Urothelium cell line (cell line): ENCODE data around the gene SEPTIN5.
"Not testable (repeated sequence)": the region's sequence is repeated elsewhere in the genome, so short reads cannot be mapped to it uniquely, and the experiment has no call there.

Source experiments
- DNase-seq: peaks from one replicate; pipeline ENCODE4 v3.0.0; 2011; ENCODE audit warnings: low spot score, mixed read lengths
- FAIRE-seq: peaks from 2 replicates; lab custom pipeline; 2011; peaks lifted over from hg19 to GRCh38; lab: Jason Lieb, UNC

SEPTIN5 gene

DNA sequence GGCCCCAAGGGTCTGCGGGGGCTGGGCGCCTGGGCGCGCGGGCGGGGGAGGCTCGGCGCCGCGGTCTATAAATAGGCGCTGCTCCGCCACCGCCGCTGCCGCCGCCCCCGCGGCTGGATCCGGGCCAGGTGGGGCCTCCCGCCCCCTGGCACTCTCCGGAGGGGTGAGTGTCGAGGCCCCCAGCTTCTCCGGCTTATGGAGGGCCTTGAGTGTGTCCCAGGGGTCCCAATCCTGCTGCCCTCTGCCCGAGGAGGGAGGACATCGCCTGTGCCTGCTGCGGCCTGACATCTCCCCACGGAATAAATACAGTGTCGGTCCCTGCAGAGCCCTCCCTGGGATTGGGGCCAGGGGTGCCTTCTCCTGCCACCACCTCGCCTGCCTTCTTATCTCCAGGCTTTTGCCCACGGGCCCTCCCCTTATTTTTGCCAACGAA is 4.8 kb downstream of the SEPTIN5 start:
- FAIRE-seq, result peak; percentile 52
- peak; percentile 72 for DNase-seq

DNA sequence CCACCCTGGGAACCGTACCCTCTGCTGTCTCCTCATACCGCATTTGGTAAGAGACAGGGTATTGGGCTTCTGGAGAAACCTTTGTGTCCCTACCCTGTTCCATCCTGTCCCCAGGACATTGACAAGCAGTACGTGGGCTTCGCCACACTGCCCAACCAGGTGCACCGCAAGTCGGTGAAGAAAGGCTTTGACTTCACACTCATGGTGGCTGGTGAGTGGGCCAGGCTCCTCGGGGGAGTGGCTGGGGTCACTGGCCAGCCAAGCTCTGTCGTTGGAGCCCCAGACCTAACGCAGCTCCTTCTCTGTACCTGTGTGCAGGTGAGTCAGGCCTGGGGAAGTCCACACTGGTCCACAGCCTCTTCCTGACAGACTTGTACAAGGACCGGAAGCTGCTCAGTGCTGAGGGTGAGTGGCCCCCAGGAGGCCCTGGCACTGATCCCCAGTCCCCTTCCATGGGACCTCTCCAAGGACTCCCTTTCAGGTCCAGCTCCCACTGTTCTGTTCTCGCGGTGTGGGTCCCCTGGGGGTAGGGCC is 5.3 kb downstream of the SEPTIN5 start:
- DNase-seq (no peak), FAIRE-seq (peak; percentile 77)

DNA sequence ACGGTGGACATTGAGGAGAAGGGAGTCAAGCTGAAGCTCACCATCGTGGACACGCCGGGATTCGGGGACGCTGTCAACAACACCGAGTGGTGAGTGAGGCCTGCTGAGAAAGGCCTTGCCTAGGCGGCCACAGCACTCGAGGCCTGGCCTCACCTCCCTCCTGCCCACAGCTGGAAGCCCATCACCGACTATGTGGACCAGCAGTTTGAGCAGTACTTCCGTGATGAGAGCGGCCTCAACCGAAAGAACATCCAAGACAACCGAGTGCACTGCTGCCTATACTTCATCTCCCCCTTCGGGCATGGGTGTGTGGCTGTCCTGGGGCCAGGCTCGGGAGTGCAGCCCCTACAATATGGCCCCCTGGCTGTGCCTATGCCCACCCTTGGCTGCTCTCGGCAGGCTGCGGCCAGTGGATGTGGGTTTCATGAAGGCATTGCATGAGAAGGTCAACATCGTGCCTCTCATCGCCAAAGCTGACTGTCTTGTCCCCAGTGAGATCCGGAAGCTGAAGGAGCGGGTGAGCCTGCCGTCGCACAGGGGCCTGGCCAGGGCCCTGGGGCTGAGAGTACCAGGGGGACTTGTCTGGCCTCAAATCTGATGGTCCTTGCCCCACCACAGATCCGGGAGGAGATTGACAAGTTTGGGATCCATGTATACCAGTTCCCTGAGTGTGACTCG is 6.0 kb downstream of the SEPTIN5 start:
- FAIRE-seq (peak; percentile 89), DNase-seq (no peak)

DNA sequence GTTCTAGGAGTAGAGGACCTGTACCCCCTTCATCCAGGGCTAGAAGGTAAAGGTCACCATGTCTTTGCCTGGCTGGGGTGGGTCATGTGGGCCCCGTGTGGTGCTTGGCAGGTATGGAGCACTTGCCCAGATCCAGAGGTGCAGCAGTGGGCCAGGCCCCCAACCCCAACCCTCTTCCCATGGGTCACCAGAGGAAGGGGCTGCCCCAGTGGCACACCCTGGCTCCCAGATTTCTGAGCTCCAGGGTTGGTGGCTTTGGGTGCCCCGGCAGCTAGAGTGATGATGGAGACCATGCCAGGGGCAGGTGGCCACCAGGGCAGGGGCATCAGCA is 6.7 kb downstream of the SEPTIN5 start:
- FAIRE-seq (peak; percentile 75), DNase-seq (no peak)

DNA sequence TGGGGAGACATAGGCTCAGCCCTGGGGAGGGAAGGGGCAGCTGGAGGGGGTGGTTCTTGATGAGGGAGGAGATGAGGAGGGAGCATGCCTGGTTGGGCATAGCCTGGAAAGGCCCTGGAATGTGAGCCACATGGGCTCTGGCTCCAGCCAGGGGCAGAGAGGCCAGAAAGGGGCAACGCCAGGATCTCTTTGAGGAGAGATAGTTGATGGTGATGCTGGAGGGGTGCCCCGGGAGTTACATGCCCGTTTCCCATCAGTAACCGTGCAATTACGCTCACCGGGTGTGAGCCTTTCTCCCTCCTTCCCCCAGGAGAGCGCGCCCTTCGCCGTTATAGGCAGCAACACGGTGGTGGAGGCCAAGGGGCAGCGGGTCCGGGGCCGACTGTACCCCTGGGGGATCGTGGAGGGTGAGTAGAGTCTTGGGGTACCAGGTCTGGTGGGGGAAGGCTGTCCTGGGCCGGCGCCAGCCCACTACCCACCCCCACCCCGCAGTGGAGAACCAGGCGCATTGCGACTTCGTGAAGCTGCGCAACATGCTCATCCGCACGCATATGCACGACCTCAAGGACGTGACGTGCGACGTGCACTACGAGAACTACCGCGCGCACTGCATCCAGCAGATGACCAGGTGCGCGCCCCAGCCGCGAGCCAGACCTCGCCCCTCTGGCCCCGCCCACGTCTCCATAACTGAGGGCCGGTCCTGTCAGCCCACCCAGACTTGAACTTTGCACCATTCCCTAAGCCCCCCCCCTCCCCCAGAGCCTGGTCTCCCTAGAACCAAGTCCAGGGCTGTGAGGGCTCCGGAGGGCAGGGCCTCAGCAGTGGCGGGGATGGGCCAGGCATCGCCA is 7.3 kb downstream of the SEPTIN5 start:
- DNase-seq (no peak), FAIRE-seq (peak; percentile 76)

DNA sequence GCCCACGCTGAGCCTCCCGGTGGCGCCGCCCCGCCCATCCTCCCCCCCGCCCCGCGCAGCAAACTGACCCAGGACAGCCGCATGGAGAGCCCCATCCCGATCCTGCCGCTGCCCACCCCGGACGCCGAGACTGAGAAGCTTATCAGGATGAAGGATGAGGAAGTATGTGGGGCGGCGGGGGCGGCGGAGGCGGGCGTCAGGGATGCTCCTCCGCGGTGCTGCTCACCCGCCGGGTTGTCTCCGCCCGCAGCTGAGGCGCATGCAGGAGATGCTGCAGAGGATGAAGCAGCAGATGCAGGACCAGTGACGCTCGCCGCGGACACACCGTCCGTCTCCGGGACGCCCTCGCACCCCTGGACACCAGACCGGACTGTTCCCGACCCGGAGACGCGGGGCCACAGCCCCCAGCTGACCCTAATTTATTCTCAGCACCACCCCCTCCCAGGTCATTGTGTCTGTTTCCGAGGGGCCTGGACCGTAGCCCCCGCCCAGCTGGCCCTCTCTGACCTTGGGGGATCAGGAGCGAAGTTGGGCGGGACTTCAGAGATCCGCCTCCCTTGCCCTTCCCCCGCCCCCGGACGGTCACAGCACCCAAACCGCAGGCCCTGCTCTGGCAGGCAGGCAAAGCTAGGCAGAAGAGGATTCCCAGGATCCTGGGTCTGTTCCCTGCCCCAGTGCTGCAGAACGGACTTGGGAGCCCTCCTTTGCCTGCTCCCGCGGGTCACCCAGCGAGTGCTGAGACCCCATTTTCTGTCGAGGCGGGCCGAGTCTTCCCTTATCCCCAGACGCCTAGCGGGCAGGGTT is 8.1 kb downstream of the SEPTIN5 start:
- FAIRE-seq (no peak), DNase-seq (no peak)

DNA sequence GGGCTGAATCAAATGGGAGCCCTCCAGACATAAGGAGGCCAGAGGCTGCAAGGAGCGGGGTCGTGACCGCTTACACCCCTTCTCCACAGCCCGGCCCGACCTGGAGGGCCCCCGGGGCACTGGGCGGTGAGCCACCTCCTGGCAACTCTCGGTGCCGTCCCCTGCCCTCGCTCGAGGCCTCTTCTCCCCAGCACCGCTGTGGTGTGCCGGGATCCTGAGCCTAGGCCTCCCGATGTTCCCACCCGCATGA is 8.6 kb downstream of the SEPTIN5 start:
- FAIRE-seq (no peak), DNase-seq (no peak)

DNA sequence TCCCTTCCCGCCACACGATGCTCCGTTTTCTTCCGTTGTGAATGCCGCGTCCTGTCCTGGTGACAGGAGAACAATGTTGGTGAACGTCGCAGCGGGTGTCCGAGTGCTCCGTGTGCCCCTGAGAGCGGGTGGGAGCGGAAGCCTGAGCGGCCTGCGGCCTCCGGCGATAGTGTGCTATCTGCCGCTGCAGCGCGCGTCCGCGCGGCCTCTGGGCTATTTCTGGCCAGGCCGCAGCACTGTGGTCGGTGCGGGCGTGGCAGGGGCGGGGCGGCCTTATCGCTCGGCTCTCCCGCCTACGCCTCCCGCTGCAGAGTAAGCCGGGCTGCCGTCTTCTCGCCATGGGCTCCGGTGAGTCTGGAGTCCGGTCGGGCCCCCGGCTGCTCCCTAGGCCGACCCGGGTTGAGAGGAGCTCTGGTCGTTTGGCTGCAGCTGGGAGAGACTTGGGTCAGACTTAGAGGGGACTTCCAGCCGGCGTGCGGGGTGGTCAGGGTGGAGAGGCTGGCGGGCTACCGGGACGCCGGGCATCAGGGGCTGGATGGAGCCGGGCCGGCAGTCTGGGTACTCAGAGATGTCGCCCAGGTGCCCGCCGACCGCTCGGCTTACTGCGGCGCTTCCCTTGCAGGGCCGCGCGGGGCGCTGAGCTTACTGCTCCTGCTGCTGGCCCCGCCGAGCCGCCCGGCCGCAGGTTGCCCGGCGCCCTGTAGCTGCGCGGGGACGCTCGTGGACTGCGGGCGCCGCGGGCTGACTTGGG is 9.1 kb downstream of the SEPTIN5 start, which contains the start of gene GP1BB:
Gene GP1BB, plus strand, starts transcription at position 308 of the 751 bp plus-strand sequence. Its CDS starts 31 bp downstream, at position 339.
- peak; percentile 66 for FAIRE-seq
- no peak for DNase-seq

DNA sequence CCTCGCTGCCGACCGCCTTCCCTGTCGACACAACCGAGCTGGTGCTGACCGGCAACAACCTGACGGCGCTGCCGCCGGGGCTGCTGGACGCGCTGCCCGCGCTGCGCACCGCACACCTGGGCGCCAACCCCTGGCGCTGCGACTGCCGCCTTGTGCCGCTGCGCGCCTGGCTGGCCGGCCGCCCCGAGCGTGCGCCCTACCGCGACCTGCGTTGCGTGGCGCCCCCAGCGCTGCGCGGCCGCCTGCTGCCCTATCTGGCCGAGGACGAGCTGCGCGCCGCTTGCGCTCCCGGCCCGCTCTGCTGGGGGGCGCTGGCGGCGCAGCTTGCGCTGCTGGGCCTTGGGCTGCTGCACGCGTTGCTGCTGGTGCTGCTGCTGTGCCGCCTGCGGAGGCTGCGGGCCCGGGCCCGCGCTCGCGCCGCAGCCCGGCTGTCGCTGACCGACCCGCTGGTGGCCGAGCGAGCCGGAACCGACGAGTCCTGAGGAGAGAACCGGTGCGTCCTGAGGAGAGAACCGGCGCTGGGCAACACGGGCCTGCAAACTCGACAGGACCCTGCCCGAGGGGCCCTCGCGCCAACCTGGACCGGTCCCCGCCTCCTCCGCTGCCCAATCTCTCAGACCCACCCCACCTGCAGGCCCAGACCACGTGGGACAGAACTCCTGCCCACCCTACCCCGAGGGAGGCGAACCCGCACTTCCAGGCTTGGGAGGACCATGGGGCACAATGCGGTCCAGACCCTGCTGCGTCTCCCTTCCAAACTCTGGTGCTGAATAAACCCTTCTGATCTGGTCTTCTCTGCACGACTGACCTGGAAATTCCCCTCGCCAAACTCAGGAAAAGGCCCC is 9.9 kb downstream of the SEPTIN5 start:
- no peak for FAIRE-seq
- no peak for DNase-seq

DNA sequence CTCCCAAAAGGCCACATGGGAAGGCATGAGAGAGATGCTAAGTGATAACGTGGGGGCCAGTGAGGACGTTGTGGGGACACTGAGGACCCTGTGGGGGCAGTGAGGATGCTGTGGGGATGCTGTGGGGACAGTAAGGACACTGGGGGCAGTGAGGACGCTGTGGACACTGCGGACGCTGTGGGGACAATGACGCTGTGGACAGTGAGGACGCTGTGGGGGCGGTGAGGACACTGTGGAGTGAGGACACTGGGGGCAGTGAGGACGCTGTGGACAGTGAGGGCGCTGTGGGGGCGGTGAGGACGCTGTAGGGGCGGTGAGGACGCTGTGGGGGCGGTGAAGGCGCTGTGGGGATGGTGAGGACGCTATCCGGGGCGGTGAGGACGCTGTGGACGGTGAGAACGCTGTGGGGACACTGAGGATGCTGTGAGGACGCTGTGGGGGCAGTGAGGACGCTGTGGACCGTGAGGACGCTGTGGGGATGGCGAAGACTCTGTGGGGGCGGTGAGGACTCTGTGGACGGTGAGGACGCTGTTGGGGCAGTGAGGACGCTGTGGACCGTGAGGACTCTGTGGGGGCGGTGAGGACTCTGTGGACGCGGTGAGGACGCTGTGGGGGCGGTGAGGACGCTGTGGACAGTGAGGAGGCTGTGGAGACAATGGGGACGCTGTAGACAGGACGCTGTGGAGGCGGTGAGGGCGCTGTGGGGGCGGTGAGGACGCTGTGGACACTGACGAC is 10.8 kb downstream of the SEPTIN5 start:
- DNase-seq, result no peak

DNA sequence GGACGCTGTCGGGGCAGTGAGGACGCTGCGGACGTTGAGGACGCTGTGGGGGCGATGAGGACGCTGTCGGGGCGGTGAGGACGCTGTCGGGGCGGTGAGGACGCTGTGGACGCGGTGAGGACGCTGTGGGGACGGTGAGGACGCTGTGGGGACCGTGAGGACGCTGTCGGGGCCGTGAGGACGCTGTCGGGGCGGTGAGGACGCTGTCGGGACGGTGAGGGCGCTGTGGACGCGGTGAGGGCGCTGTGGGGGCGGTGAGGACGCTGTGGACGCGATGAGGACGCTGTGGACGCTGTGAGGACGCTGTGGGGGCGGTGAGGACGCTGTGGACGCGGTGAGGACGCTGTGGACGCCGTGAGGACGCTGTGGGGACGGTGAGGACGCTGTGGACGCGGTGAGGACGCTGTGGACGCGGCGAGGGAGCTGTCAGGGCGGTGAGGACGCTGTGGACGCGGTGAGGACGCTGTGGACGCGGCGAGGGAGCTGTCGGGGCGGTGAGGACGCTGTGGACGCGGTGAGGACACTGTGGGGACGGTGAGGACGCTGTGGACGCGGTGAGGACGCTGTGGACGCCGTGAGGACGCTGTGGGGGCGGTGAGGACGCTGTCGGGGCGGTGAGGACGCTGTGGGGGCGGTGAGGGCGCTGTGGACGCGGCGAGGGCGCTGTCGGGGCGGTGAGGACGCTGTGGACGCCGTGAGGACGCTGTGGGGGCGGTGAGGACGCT is 11.9 kb downstream of the SEPTIN5 start:
- DNase-seq, result not testable (repeated sequence)
- peak; percentile 99 for FAIRE-seq

More for the DNA sequence above, 10.8 kb downstream of the SEPTIN5 start:
- FAIRE-seq, result peak; percentile 40

DNA sequence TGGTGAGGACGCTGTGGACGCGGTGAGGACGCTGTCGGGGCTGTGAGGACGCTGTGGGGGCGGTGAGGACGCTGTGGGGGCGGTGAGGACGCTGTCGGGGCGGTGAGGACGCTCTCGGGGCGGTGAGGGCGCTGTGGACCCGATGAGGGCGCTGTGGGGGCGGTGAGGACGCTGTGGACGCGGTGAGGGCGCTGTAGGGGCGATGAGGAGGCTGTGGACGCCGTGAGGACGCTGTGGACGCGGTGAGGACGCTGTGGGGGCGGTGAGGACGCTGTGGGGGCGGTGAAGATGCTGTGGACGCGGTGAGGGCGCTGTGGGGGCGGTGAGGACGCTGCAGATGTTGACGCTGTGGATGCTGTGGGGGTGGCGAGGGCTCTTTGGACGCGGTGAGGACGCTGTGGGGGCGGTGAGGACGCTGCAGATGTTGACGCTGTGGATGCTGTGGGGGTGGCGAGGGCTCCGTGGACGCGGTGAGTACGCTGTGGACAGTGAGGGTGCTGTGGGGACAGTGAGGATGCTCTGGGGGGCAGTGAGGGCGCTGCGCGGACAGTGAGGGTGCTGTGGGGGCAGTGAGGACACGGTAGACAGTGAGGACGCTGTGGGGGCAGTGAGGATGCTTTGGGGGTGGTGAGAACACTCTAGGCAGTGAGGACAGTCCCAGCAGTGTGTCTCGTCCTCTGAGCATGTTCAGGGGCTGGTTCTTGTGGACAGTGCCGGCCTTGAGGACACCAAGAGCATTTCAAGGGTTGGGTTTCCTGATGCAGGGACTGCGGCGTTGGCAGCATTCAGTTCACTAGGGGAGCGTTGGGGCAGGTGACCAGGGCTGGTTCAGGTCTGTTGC is 13.2 kb downstream of the SEPTIN5 start:
- DNase-seq (no peak), FAIRE-seq (no peak)

DNA sequence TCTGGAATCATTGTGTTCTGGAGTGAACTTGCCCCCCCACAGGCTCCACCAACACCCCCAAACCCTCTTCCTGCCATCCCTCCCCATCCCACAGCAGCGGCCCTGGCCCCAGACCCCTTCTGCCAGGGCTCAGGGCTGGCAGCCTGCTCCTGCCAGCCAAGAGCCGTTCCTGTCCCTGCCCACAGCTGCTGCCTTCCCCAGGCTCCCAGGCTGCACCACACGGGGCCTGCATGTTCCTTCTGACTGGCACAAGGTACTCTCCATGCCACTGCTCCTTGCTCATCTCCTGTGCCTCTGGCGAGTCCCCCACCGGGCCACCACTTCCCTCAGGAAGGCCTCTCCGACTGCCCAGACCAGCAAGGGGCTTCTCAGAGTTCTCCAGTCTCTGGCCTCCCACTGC is 14.0 kb downstream of the SEPTIN5 start:
- FAIRE-seq (no peak), DNase-seq (no peak)

DNA sequence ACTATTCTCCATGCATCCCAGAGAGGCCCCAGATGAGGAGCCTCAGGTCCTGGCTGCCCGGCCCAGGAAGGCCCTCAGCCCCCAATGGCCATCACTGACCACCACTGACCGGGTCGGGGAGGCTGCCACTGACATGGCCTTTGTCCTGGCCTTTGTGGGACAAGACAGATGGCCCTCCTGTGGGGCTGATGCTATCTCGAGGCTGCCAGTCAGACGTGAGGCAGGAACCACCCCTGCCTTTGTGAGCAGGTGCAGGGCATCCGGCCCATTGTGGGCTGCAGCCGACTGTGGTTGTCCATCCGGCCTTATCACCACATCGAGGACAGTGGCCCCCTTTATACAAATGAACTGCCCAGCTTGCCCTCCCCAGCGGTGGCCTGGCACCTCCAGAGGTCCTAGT is 14.5 kb downstream of the SEPTIN5 start:
- FAIRE-seq (peak; percentile 63), DNase-seq (no peak)

DNA sequence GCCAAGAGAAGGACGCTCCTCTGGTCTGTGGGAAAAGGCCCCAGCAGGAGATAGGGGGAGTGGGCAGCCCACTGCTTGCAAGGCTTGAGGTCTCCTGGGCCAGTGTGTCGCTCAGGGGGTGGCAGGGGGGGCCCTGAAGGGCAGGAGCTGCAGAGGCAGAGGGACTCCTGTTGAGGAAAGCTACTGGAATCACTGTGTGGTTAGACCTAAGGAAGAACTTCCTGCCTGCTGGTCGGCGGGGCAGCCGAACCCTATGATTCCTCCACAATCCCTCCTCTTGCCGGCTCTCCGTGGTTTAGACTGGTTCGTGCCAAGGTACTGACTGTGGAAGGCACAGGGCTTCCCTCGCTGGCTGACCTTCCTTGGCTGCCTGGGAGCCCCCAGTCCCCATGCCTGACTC is 15.2 kb downstream of the SEPTIN5 start:
- no peak for FAIRE-seq
- no peak for DNase-seq

DNA sequence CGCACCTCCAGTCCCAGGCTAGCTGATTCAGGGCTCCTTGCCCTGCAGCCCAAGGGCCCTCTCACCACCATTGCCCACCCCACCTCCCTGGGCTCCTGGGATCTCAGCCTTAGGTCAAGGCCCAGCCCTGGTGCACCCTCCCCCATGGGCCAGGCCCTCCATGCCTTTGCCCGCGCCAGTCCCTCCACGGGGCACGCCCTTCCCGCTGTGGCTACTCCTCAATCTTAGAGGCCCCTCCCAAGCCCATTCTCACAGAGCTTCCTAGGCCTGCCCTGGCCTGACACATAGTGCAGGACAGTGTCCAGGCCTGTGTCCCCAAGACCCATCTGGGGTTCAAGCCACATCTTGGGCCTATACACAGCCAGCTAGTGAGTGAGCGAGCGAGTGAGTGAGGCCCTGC is 15.9 kb downstream of the SEPTIN5 start:
- DNase-seq (no peak), FAIRE-seq (no peak)

DNA sequence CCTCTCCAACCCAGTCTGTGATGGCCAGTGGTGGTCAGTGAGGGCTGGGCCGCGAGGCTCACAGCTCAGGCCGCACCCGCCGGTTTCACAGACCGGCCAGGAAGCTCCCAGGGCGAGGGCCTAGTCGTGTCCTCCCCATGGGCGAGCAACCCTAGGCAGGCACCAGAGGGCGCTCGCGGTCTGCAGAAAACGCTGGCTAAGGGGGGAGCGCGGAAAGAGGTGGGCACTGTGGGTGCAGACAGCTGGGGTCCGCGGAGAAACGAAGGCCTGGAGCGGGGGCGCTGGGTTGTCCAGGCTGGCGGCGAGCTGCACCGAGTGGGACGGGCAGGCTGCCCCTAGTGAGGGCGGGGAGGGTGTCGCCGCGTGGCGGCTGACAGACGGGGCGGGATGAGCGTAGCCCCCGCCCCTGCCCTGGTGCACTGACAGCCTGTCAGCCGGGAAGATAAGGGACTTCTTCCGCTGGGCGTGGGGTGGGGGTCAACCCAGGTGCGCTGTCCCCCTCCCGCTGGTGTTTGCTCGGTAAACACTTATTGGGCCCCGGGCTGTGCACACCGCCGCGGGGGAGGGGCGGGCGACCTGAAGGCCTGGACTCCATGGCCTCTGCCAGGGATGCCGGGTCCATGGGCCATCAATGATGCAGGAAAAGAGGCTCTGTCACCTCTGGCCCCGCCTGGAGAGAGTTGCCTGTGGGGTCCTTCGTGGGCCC is 16.5 kb downstream of the SEPTIN5 start:
- FAIRE-seq (peak; percentile 98), DNase-seq (peak; percentile 92)
